HepG2 (cell line): ENCODE data around the gene KANK3. TPM values are rescaled to one million over a fixed set of nuclear protein-coding genes. Genes with fewer than 3 reads are reported as not detected.

Experiments
- CBX5 ChIP-seq: sonication (generic); formaldehyde crosslinking; IDR thresholded peaks from 2 replicates; pipeline ENCODE4 v1.4.0; 2020; ENCODE audit warnings: missing genetic modification reagents, borderline replicate concordance
- CENPX ChIP-seq: sonication (generic); formaldehyde crosslinking; IDR thresholded peaks from 2 replicates; pipeline ENCODE4 v1.9.0; 2021; ENCODE audit warnings: mild to moderate bottlenecking, missing genetic modification reagents, moderate library complexity
- ETV6 ChIP-seq: sonication (generic); formaldehyde crosslinking; conservative IDR thresholded peaks from 2 replicates; pipeline ENCODE4 v1.4.0; 2020; ENCODE audit warnings: missing genetic modification reagents
- FOSL2 ChIP-seq: sonication (generic); formaldehyde crosslinking; IDR thresholded peaks from 2 replicates; pipeline ENCODE4 v1.4.0; 2020; ENCODE audit warnings: missing genetic modification reagents
- HDAC1 ChIP-seq: sonication (generic); formaldehyde crosslinking; IDR thresholded peaks from 2 replicates; pipeline ENCODE4 v1.5.1; 2020; ENCODE audit warnings: mild to moderate bottlenecking, missing genetic modification reagents
- HOXA3 ChIP-seq: sonication (generic); formaldehyde crosslinking; IDR thresholded peaks from 2 replicates; pipeline ENCODE4 v1.5.0; 2020; ENCODE audit warnings: missing genetic modification reagents
- NFRKB ChIP-seq: fragments of 450-650 bp; IDR thresholded peaks from 2 replicates; pipeline ENCODE4 v1.6.1; 2017
- NKX3-1 ChIP-seq: sonication (generic); formaldehyde crosslinking; IDR thresholded peaks from 2 replicates; pipeline ENCODE4 v1.5.0; 2020; ENCODE audit warnings: missing genetic modification reagents
- NR2F6 ChIP-seq, 2 experiments: IDR thresholded peaks; 2 replicates each; pipeline ENCODE4 v1.6.1; 2016; ENCODE audit warnings: antibody characterized with exemption in 1 of 2, mild to moderate bottlenecking in 1 of 2
- PRPF4 ChIP-seq: fragments of 200-400 bp; formaldehyde crosslinking; IDR thresholded peaks from 2 replicates; pipeline ENCODE4 v1.6.1; 2016; ENCODE audit warnings: low read length, low read depth; ENCODE audit not compliant: poor library complexity, severe bottlenecking
- SMAD9 ChIP-seq: sonication (generic); formaldehyde crosslinking; IDR thresholded peaks from 2 replicates; pipeline ENCODE4 v1.5.1; 2020; ENCODE audit warnings: mild to moderate bottlenecking, missing genetic modification reagents
- TCF12 ChIP-seq, 2 experiments: fragments of 450-650 bp in 1 of 2; sonication (generic) in 1 of 2; formaldehyde crosslinking in 1 of 2; IDR thresholded peaks; 2 replicates each; pipeline versions ENCODE4 v1.6.1 to v1.8.0; 2017 to 2022; ENCODE audit warnings: antibody characterized with exemption in 1 of 2, mild to moderate bottlenecking in 1 of 2, missing genetic modification reagents in 1 of 2, moderate library complexity in 1 of 2
- TSC22D2 ChIP-seq: sonication (generic); formaldehyde crosslinking; IDR thresholded peaks from 2 replicates; pipeline ENCODE4 v1.5.1; 2020; ENCODE audit warnings: missing genetic modification reagents, mild to moderate bottlenecking, borderline replicate concordance
- ZC3H13 ChIP-seq: sonication (generic); formaldehyde crosslinking; IDR thresholded peaks from 2 replicates; pipeline ENCODE4 v1.8.1; 2023; ENCODE audit warnings: mild to moderate bottlenecking, missing genetic modification reagents, moderate library complexity
- ZFAT ChIP-seq: sonication (generic); formaldehyde crosslinking; conservative IDR thresholded peaks from 2 replicates; pipeline ENCODE4 v1.8.1; 2023; ENCODE audit warnings: missing genetic modification reagents, inconsistent platforms
- ZNF143 ChIP-seq: sonication (generic); formaldehyde crosslinking; IDR thresholded peaks from 2 replicates; pipeline ENCODE4 v1.4.0; 2020; ENCODE audit warnings: missing genetic modification reagents
- ZNF331 ChIP-seq: sonication (generic); formaldehyde crosslinking; IDR thresholded peaks from 2 replicates; pipeline ENCODE4 v1.4.0; 2020; ENCODE audit warnings: missing genetic modification reagents
- ZNF468 ChIP-seq: sonication (generic); formaldehyde crosslinking; IDR thresholded peaks from 2 replicates; pipeline ENCODE4 v1.8.0; 2022; ENCODE audit warnings: mild to moderate bottlenecking, moderate library complexity, missing genetic modification reagents
- ZNF558 ChIP-seq: sonication (generic); formaldehyde crosslinking; IDR thresholded peaks from 2 replicates; pipeline ENCODE4 v1.9.0; 2022; ENCODE audit warnings: mild to moderate bottlenecking, missing genetic modification reagents, borderline replicate concordance
- ZNF563 ChIP-seq: sonication (generic); formaldehyde crosslinking; IDR thresholded peaks from 2 replicates; pipeline ENCODE4 v1.8.0; 2022; ENCODE audit warnings: mild to moderate bottlenecking, moderate library complexity, missing genetic modification reagents
- ZNF615 ChIP-seq: sonication (generic); formaldehyde crosslinking; IDR thresholded peaks from 2 replicates; pipeline ENCODE4 v1.5.0; 2020; ENCODE audit warnings: mild to moderate bottlenecking, missing genetic modification reagents, borderline replicate concordance
- ZNF629 ChIP-seq: sonication (generic); formaldehyde crosslinking; conservative IDR thresholded peaks from 2 replicates; pipeline ENCODE4 v1.5.0; 2020; ENCODE audit warnings: missing genetic modification reagents
- ZNF883 ChIP-seq: sonication (generic); formaldehyde crosslinking; IDR thresholded peaks from 2 replicates; pipeline ENCODE4 v1.5.1; 2020; ENCODE audit warnings: mild to moderate bottlenecking, missing genetic modification reagents; ENCODE audit errors: not compliant biosample characterization
- polyA plus RNA-seq, 8 experiments: library from polyadenylated mRNA; depleted of rRNA in 3 of 8; stranded (reverse) in 7 of 8; unstranded in 1 of 8; fragments of >200 nt; fragmentation: Illumina TruSeq in 4 of 8; extraction: Trizol in 4 of 8; gene quantifications; 2 replicates each; pipeline versions ENCODE4 v1.2.1 to v1.2.3, GENCODE V29; 2011 to 2016; ENCODE audit warnings: low read depth in 4 of 8, missing spikeins in 1 of 8, mixed read lengths in 1 of 8; ENCODE audit not compliant: insufficient read depth in 1 of 8
- total RNA-seq, 5 experiments: library from RNA; depleted of rRNA; stranded (reverse); fragments of >200 nt; fragmentation: Illumina TruSeq; extraction: Trizol; gene quantifications; 2 replicates each; pipeline ENCODE4 v1.2.3, GENCODE V29; 2016; ENCODE audit warnings: low read depth in 1 of 5
- TF ChIP-seq, protein P1 (sequence below): sonication (generic); formaldehyde crosslinking; IDR thresholded peaks from 2 replicates; pipeline ENCODE4 v1.5.0; 2020; ENCODE audit warnings: missing genetic modification reagents, mild to moderate bottlenecking, borderline replicate concordance
- TF ChIP-seq, protein P2 (sequence below): sonication (generic); formaldehyde crosslinking; IDR thresholded peaks from 2 replicates; pipeline ENCODE4 v1.8.1; 2023; ENCODE audit warnings: missing genetic modification reagents, inconsistent platforms, borderline replicate concordance
- TF ChIP-seq, protein P3 (sequence below): sonication (generic); formaldehyde crosslinking; IDR thresholded peaks from 2 replicates; pipeline ENCODE4 v1.8.0; 2022; ENCODE audit warnings: missing genetic modification reagents, mild to moderate bottlenecking, borderline replicate concordance
- TF ChIP-seq, protein P4 (sequence below): sonication (generic); formaldehyde crosslinking; IDR thresholded peaks from 2 replicates; pipeline ENCODE4 v1.8.1; 2023; ENCODE audit warnings: mild to moderate bottlenecking, missing genetic modification reagents, borderline replicate concordance

The KANK3 gene
- total and polyA plus RNA-seq, 2 of the 13 experiments (the other 11 are each of a cell fraction or from before 2014, with no cell fraction given), result 0.15 to 0.20 TPM

DNA sequence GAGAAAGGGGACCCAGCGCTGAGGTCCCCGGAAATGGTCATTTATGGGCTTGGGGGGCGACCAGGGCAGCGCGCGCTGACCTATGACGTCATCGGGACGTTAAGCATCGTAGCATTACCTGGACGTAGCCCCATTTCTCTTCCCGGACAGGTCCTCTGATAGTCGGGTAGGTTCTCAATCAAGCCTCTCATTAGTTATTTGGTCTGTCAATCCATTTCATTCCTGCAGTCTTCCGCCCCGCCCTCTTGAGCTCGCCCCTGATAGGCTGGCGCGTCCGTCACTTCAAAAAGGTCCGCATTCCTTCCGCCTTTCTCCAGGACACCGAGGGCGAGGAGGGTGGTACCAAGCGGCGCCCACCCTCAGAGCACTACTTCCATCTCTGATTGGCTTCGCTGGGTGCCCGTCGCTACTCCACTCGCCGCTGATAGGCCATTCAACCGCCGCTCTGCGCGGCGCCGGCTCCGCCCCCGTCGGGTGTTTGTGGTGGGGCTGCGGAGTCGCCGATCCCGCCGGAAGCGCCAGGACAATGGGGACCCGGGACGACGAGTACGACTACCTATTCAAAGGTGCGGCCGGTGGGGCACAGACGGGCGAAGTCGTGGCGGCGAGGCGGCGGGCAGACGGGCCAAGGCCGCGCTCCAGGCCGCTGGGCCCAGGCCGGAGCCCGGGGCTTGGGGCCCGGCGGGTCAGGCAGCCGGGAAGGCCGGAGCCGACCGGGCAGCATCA, 47.0 kb upstream of the KANK3 start, which contains the start of gene RAB11B (continued):
- TF ChIP-seq CBX5 (no peak), HDAC1 (CRISPR knock-in tag) (peak; percentile 52; the same call in 1 of the 2 replicates), ZNF331 (CRISPR knock-in tag) (0 out of 2 replicates have a peak, but pooled peaks have one; percentile 27), FOSL2 (peak; percentile 57; the same call in 1 of the 2 replicates), ZNF143 (CRISPR knock-in tag) (no peak), ZC3H13 (0 out of 2 replicates have a peak, but pooled peaks have one; percentile 48), NKX3-1 (no peak), TCF12 (IDR thresholded peaks at IDR 0.05) (no peak), TCF12 (CRISPR knock-in tag; IDR thresholded peaks at IDR 0.05) (no peak), ZNF558 (0 out of 2 replicates have a peak, but pooled peaks have one; percentile 49), CENPX (CRISPR knock-in tag) (no peak), HOXA3 (CRISPR knock-in tag) (peak; percentile 99), NFRKB (no peak), ZNF629 (CRISPR knock-in tag) (peak; percentile 58), ZNF615 (CRISPR knock-in tag) (no peak), ZFAT (no peak), TSC22D2 (CRISPR knock-in tag) (no peak), SMAD9 (CRISPR knock-in tag) (no peak), ZNF563 (CRISPR knock-in tag) (peak; percentile 78), ZNF883 (CRISPR knock-in tag) (no peak), NR2F6 (IDR thresholded peaks at IDR 0.05) (peak; percentile 59; the same call in 1 of the 2 replicates), NR2F6 (CRISPR knock-in tag; IDR thresholded peaks at IDR 0.05) (peak; percentile 70), PRPF4 (no peak), ETV6 (CRISPR knock-in tag) (no peak), ZNF468 (CRISPR knock-in tag) (no peak)
- TF ChIP-seq, protein P1, sequence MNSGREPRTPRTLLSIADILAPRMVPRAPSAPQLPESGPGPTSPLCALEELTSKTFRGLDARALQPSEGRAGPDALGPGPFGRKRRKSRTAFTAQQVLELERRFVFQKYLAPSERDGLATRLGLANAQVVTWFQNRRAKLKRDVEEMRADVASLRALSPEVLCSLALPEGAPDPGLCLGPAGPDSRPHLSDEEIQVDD (CRISPR knock-in tag), result no peak
- TF ChIP-seq, protein P2, sequence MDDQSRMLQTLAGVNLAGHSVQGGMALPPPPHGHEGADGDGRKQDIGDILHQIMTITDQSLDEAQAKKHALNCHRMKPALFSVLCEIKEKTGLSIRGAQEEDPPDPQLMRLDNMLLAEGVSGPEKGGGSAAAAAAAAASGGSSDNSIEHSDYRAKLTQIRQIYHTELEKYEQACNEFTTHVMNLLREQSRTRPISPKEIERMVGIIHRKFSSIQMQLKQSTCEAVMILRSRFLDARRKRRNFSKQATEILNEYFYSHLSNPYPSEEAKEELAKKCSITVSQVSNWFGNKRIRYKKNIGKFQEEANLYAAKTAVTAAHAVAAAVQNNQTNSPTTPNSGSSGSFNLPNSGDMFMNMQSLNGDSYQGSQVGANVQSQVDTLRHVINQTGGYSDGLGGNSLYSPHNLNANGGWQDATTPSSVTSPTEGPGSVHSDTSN, result peak; percentile 94; the same call in 1 of the 2 replicates
- TF ChIP-seq, protein P3, sequence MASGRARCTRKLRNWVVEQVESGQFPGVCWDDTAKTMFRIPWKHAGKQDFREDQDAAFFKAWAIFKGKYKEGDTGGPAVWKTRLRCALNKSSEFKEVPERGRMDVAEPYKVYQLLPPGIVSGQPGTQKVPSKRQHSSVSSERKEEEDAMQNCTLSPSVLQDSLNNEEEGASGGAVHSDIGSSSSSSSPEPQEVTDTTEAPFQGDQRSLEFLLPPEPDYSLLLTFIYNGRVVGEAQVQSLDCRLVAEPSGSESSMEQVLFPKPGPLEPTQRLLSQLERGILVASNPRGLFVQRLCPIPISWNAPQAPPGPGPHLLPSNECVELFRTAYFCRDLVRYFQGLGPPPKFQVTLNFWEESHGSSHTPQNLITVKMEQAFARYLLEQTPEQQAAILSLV (CRISPR knock-in tag), result no peak
- TF ChIP-seq, protein P4, sequence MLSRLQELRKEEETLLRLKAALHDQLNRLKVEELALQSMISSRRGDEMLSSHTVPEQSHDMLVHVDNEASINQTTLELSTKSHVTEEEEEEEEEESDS (CRISPR knock-in tag), result no peak
